HEK293 (cell line): ENCODE data around the gene CRB2.

Experiments used
- CTCF ChIA-PET: fragments of 350-600 bp; formaldehyde crosslinking; extraction: SDS; loops from one replicate; lab custom pipeline; 2021; ENCODE audit warnings: antibody characterized with exemption; lab: Yijun Ruan, JAX
- POLR2A ChIA-PET: fragments of 300-600 bp; formaldehyde crosslinking; extraction: SDS; loops from one replicate; lab custom pipeline; 2020; ENCODE audit warnings: antibody characterized with exemption, inconsistent platforms; lab: Yijun Ruan, JAX
- H3K27ac ChIP-seq: fragments of 200-500 bp; sonication (Bioruptor generic); 2 replicates; pipeline ENCODE4 v1.5.1; 2014; ENCODE audit warnings: low read depth, low read length, control low read depth, inconsistent platforms; ENCODE audit errors: extremely low read depth
- H3K36me3 ChIP-seq, 2 experiments: fragments of 200-500 bp in 1 of 2; sonication (Bioruptor generic) in 1 of 2; 1 replicate in 1 of 2; 2 replicates in 1 of 2; pipeline ENCODE4 v1.5.1; 2014 to 2017; ENCODE audit warnings: inconsistent platforms in 2 of 2, low read length in 2 of 2; ENCODE audit not compliant: control insufficient read depth in 2 of 2, insufficient read depth in 1 of 2
- H3K4me1 ChIP-seq: fragments of 200-500 bp; sonication (Bioruptor generic); 2 replicates; pipeline ENCODE4 v1.5.1; 2014; ENCODE audit warnings: mild to moderate bottlenecking, low read length, inconsistent platforms; ENCODE audit not compliant: control insufficient read depth, insufficient read depth
- H3K4me3 ChIP-seq: 2 replicates; pipeline ENCODE4 v1.5.1; 2011; ENCODE audit warnings: low read depth, mild to moderate bottlenecking, control low read depth, low read length, moderate library complexity
- H3K9me3 ChIP-seq: fragments of 200-500 bp; sonication (Bioruptor generic); 2 replicates; pipeline ENCODE4 v1.5.1; 2014; ENCODE audit warnings: low read depth, low read length, inconsistent platforms; ENCODE audit not compliant: control insufficient read depth, insufficient read depth
- BCL6B ChIP-seq: fragments of 450-650 bp; formaldehyde crosslinking; IDR thresholded peaks from 2 replicates; pipeline ENCODE4 v1.5.1; 2017; ENCODE audit warnings: missing biosample characterization, missing genetic modification characterization
- GLIS2 ChIP-seq: fragments of 450-650 bp; formaldehyde crosslinking; IDR thresholded peaks from 2 replicates; pipeline ENCODE4 v1.5.1; 2016; ENCODE audit warnings: missing biosample characterization, missing genetic modification characterization
- KLF10 ChIP-seq: fragments of 450-650 bp; IDR thresholded peaks from 2 replicates; pipeline ENCODE4 v1.5.1; 2018; ENCODE audit warnings: missing biosample characterization, mild to moderate bottlenecking, missing genetic modification characterization
- OSR2 ChIP-seq: fragments of 450-650 bp; formaldehyde crosslinking; IDR thresholded peaks from 2 replicates; pipeline ENCODE4 v1.5.1; 2016; ENCODE audit warnings: missing biosample characterization, missing genetic modification characterization
- SCRT2 ChIP-seq: fragments of 450-650 bp; formaldehyde crosslinking; IDR thresholded peaks from 2 replicates; pipeline ENCODE4 v1.5.1; 2016; ENCODE audit warnings: missing biosample characterization, missing genetic modification characterization
- ZFP41 ChIP-seq: fragments of 450-650 bp; formaldehyde crosslinking; IDR thresholded peaks from 2 replicates; pipeline ENCODE4 v1.5.1; 2016; ENCODE audit warnings: missing biosample characterization, missing genetic modification characterization, borderline replicate concordance
- ZNF121 ChIP-seq: fragments of 450-650 bp; formaldehyde crosslinking; IDR thresholded peaks from 2 replicates; pipeline ENCODE4 v1.5.1; 2016; ENCODE audit warnings: missing biosample characterization, missing genetic modification characterization
- ZNF211 ChIP-seq: fragments of 450-650 bp; formaldehyde crosslinking; IDR thresholded peaks from 2 replicates; pipeline ENCODE4 v1.5.1; 2016; ENCODE audit warnings: low read depth, missing biosample characterization, missing genetic modification characterization
- ZNF214 ChIP-seq: fragments of 450-650 bp; formaldehyde crosslinking; IDR thresholded peaks from 2 replicates; pipeline ENCODE4 v1.5.1; 2017; ENCODE audit warnings: missing biosample characterization, mild to moderate bottlenecking, missing genetic modification characterization, borderline replicate concordance
- ZNF221 ChIP-seq: fragments of 450-650 bp; formaldehyde crosslinking; IDR thresholded peaks from 2 replicates; pipeline ENCODE4 v1.5.1; 2017; ENCODE audit warnings: missing biosample characterization, missing genetic modification characterization, borderline replicate concordance
- ZNF223 ChIP-seq: fragments of 450-650 bp; formaldehyde crosslinking; IDR thresholded peaks from 2 replicates; pipeline ENCODE4 v1.5.1; 2016; ENCODE audit warnings: missing biosample characterization, missing genetic modification characterization
- ZNF26 ChIP-seq: fragments of 450-650 bp; formaldehyde crosslinking; IDR thresholded peaks from 2 replicates; pipeline ENCODE4 v1.5.1; 2016; ENCODE audit warnings: missing biosample characterization, missing genetic modification characterization
- ZNF280C ChIP-seq: fragments of 450-650 bp; formaldehyde crosslinking; IDR thresholded peaks from 2 replicates; pipeline ENCODE4 v1.5.1; 2016; ENCODE audit warnings: missing biosample characterization, missing genetic modification characterization
- ZNF426 ChIP-seq: fragments of 450-650 bp; formaldehyde crosslinking; IDR thresholded peaks from 2 replicates; pipeline ENCODE4 v1.5.1; 2017; ENCODE audit warnings: missing biosample characterization, missing genetic modification characterization, mild to moderate bottlenecking, inconsistent platforms, moderate library complexity
- ZNF473 ChIP-seq: fragments of 450-650 bp; formaldehyde crosslinking; IDR thresholded peaks from 2 replicates; pipeline ENCODE4 v1.5.1; 2017; ENCODE audit warnings: missing biosample characterization, missing genetic modification characterization
- ZNF501 ChIP-seq: fragments of 450-650 bp; formaldehyde crosslinking; IDR thresholded peaks from 2 replicates; pipeline ENCODE4 v1.5.1; 2016; ENCODE audit warnings: missing biosample characterization, missing genetic modification characterization
- ZNF571 ChIP-seq: fragments of 450-650 bp; formaldehyde crosslinking; IDR thresholded peaks from 2 replicates; pipeline ENCODE4 v1.5.0; 2017; ENCODE audit warnings: missing biosample characterization, missing genetic modification characterization
- ZNF610 ChIP-seq: fragments of 450-650 bp; formaldehyde crosslinking; IDR thresholded peaks from 2 replicates; pipeline ENCODE4 v1.5.1; 2016; ENCODE audit warnings: missing biosample characterization, missing genetic modification characterization, borderline replicate concordance
- ZNF626 ChIP-seq: fragments of 450-650 bp; sonication (Bioruptor Pico); formaldehyde crosslinking; IDR thresholded peaks from 2 replicates; pipeline ENCODE4 v1.5.1; 2018; ENCODE audit warnings: missing biosample characterization, missing genetic modification characterization, inconsistent platforms
- ZNF747 ChIP-seq: fragments of 450-650 bp; formaldehyde crosslinking; IDR thresholded peaks from 2 replicates; pipeline ENCODE4 v1.5.1; 2016; ENCODE audit warnings: missing biosample characterization, missing genetic modification characterization
- ZNF777 ChIP-seq: fragments of 450-650 bp; formaldehyde crosslinking; IDR thresholded peaks from 2 replicates; pipeline ENCODE4 v1.5.1; 2017; ENCODE audit warnings: missing biosample characterization, missing genetic modification characterization, borderline replicate concordance
- ZNF791 ChIP-seq: fragments of 450-650 bp; formaldehyde crosslinking; IDR thresholded peaks from 2 replicates; pipeline ENCODE4 v1.5.1; 2016; ENCODE audit warnings: missing biosample characterization, missing genetic modification characterization
- ZNF792 ChIP-seq: fragments of 450-650 bp; formaldehyde crosslinking; IDR thresholded peaks from 2 replicates; pipeline ENCODE4 v1.5.1; 2016; ENCODE audit warnings: missing biosample characterization, missing genetic modification characterization
- ZNF830 ChIP-seq: fragments of 450-650 bp; IDR thresholded peaks from 2 replicates; pipeline ENCODE4 v1.5.0; 2018; ENCODE audit warnings: missing biosample characterization, missing genetic modification characterization, low read depth, mild to moderate bottlenecking, moderate library complexity
- ZSCAN5A ChIP-seq: fragments of 450-650 bp; formaldehyde crosslinking; IDR thresholded peaks from 2 replicates; pipeline ENCODE4 v1.5.1; 2016; ENCODE audit warnings: missing biosample characterization, missing genetic modification characterization

The CRB2 gene

GRCh38 chr9:123425836-123426365, 69.9 kb downstream of the CRB2 start:
- Histone ChIP-seq H3K4me3 (no peak overlapping the region), H3K27ac (no peak overlapping the region), H3K36me3 (no peaks in the 10 kb centered on the region), H3K4me1 (no peaks in the 10 kb centered on the region)
- CTCF ChIA-PET, result interaction anchor here (0.6 to 0.9 kb wide), 2 partner anchors 26 to 308 kb away, joined by 3 read pairs; no protein-coding TSS in a partner anchor
- TF ChIP-seq ZNF26 (tag by site-specific recombination) (no peak), ZNF501 (tag by site-specific recombination) (no peak), ZNF211 (tag by site-specific recombination) (no peak), ZNF777 (tag by site-specific recombination) (no peak), ZNF426 (tag by site-specific recombination) (no peak), ZNF626 (tag by site-specific recombination) (no peak), ZSCAN5A (tag by site-specific recombination) (no peak), ZNF792 (no peak)
- TF ChIP-seq, all 188 proteins: peak for 0
- H3K9me3 ChIP-seq, result no peaks in the 10 kb centered on the region
- POLR2A ChIA-PET, result no interaction called here

- no peak overlapping the region for H3K4me3 ChIP-seq
- ChIA-PET POLR2A (no interaction called here), CTCF (interaction anchor here (0.6 to 0.9 kb wide), 2 partner anchors 26 to 309 kb away, joined by 3 read pairs; no protein-coding TSS in a partner anchor)
- H3K36me3 ChIP-seq, result no peaks in the 10 kb centered on the region
- H3K9me3 ChIP-seq, result no peaks in the 10 kb centered on the region
- TF ChIP-seq GLIS2, result no peak
- TF ChIP-seq ZNF747 (tag by site-specific recombination), result no peak
- TF ChIP-seq ZFP41 (tag by site-specific recombination), result no peak
- TF ChIP-seq ZNF223 (tag by site-specific recombination), result no peak
- TF ChIP-seq ZNF791 (tag by site-specific recombination), result no peak
- TF ChIP-seq ZNF221 (tag by site-specific recombination), result no peak
- TF ChIP-seq ZNF280C (tag by site-specific recombination), result no peak
- TF ChIP-seq ZNF626 (tag by site-specific recombination), result no peak
- TF ChIP-seq OSR2, result no peak
- no peak for TF ChIP-seq ZNF571 (tag by site-specific recombination)
- no peak for TF ChIP-seq ZNF473
- TF ChIP-seq ZNF214 (tag by site-specific recombination), result no peak
- no peak for TF ChIP-seq BCL6B
- no peak for TF ChIP-seq ZNF610 (tag by site-specific recombination)
- TF ChIP-seq ZNF121 (tag by site-specific recombination), result no peak
- no peak for TF ChIP-seq KLF10
- TF ChIP-seq ZNF830, result no peak
- no peak for TF ChIP-seq SCRT2 (tag by site-specific recombination)
- H3K4me1 ChIP-seq, result no peaks in the 10 kb centered on the region
- H3K27ac ChIP-seq, result no peak overlapping the region
Measured at GRCh38 chr9:123426406-123426805, 70.4 kb downstream of the CRB2 start.
